ENCODE measurements around the gene CDH7.

Gene CDH7

GRCh38 chr18:65811307-65811706 lies 60.5 kb downstream of the CDH7 start:
- H3K27ac Mint-ChIP-seq: no peak overlapping the region
- no peaks in the 10 kb centered on the region for H3K27me3 Mint-ChIP-seq
- no peaks in the 10 kb centered on the region for H3K4me1 Mint-ChIP-seq
- ATAC-seq (replicated peaks) (no peak), DNase-seq (no peak)
- no peak overlapping the region for H3K4me3 Mint-ChIP-seq
- H3K36me3 Mint-ChIP-seq: no peaks in the 10 kb centered on the region
- no peaks in the 10 kb centered on the region for H3K9me3 Mint-ChIP-seq

GRCh38 chr18:65815506-65815905 lies 64.7 kb downstream of the CDH7 start:
- no peaks in the 10 kb centered on the region for H3K9me3 Mint-ChIP-seq
- no peaks in the 10 kb centered on the region for H3K27me3 Mint-ChIP-seq
- H3K4me3 Mint-ChIP-seq: no peak overlapping the region
- no peaks in the 10 kb centered on the region for H3K4me1 Mint-ChIP-seq
- ATAC-seq (replicated peaks) (no peak), DNase-seq (no peak)
- H3K36me3 Mint-ChIP-seq: no peaks in the 10 kb centered on the region
- no peak overlapping the region for H3K27ac Mint-ChIP-seq

GRCh38 chr18:65817178-65817577 lies 66.4 kb downstream of the CDH7 start:
- no peaks in the 10 kb centered on the region for H3K27me3 Mint-ChIP-seq
- no peaks in the 10 kb centered on the region for H3K9me3 Mint-ChIP-seq
- no peak overlapping the region for H3K27ac Mint-ChIP-seq

GRCh38 chr18:65821911-65822310 lies 71.1 kb downstream of the CDH7 start:
- Mint-ChIP-seq H3K36me3 (no peaks in the 10 kb centered on the region), H3K9me3 (no peaks in the 10 kb centered on the region), H3K27ac (no peak overlapping the region), H3K4me3 (no peak overlapping the region), H3K27me3 (no peaks in the 10 kb centered on the region), H3K4me1 (no peaks in the 10 kb centered on the region)
- ATAC-seq (replicated peaks) (no peak), DNase-seq (no peak)

More at GRCh38 chr18:65817178-65817577, 66.4 kb downstream of the CDH7 start:
- ATAC-seq (replicated peaks) (no peak), DNase-seq (no peak)
- Mint-ChIP-seq H3K4me3 (no peak overlapping the region), H3K36me3 (no peaks in the 10 kb centered on the region), H3K4me1 (no peaks in the 10 kb centered on the region)

- DNase-seq: no peak
- no peaks in the 10 kb centered on the region for H3K4me1 Mint-ChIP-seq
- H3K9me3 Mint-ChIP-seq: no peaks in the 10 kb centered on the region
- no peak overlapping the region for H3K27ac Mint-ChIP-seq
- no peak for ATAC-seq (replicated peaks)
- no peaks in the 10 kb centered on the region for H3K27me3 Mint-ChIP-seq
- H3K4me3 Mint-ChIP-seq: no peak overlapping the region
- no peaks in the 10 kb centered on the region for H3K36me3 Mint-ChIP-seq
Measured at GRCh38 chr18:65822826-65823225, 72.0 kb downstream of the CDH7 start.

- H3K36me3 Mint-ChIP-seq: no peaks in the 10 kb centered on the region
- H3K4me1 Mint-ChIP-seq: no peaks in the 10 kb centered on the region
- H3K4me3 Mint-ChIP-seq: no peak overlapping the region
- DNase-seq (no peak), ATAC-seq (replicated peaks) (no peak)
- H3K27me3 Mint-ChIP-seq: no peaks in the 10 kb centered on the region
- peaks cover 0 to 2% of the 10 kb centered on the region in 2 donors for H3K9me3 Mint-ChIP-seq
- no peak overlapping the region for H3K27ac Mint-ChIP-seq
Measured at GRCh38 chr18:65827444-65827843, 76.6 kb downstream of the CDH7 start.

GRCh38 chr18:65835881-65836280 lies 85.1 kb downstream of the CDH7 start:
- Mint-ChIP-seq H3K27me3 (no peaks in the 10 kb centered on the region), H3K4me1 (no peaks in the 10 kb centered on the region), H3K27ac (no peak overlapping the region), H3K9me3 (peaks cover 3 to 7% of the 10 kb centered on the region in 2 donors), H3K36me3 (no peaks in the 10 kb centered on the region), H3K4me3 (no peak overlapping the region)
- ATAC-seq (replicated peaks): no peak
- DNase-seq: no peak

GRCh38 chr18:65846107-65846506 lies 95.3 kb downstream of the CDH7 start:
- Mint-ChIP-seq H3K9me3 (no peaks in the 10 kb centered on the region), H3K36me3 (no peaks in the 10 kb centered on the region), H3K27me3 (no peaks in the 10 kb centered on the region), H3K27ac (no peak overlapping the region), H3K4me1 (no peaks in the 10 kb centered on the region), H3K4me3 (no peak overlapping the region)
- ATAC-seq (replicated peaks): no peak
- no peak for DNase-seq

- H3K4me3 Mint-ChIP-seq: no peak overlapping the region
- peaks cover 0 to 3% of the 10 kb centered on the region in 2 donors for H3K9me3 Mint-ChIP-seq
- ATAC-seq (replicated peaks): no peak
- no peaks in the 10 kb centered on the region for H3K27me3 Mint-ChIP-seq
- no peaks in the 10 kb centered on the region for H3K4me1 Mint-ChIP-seq
- no peak for DNase-seq
- no peak overlapping the region for H3K27ac Mint-ChIP-seq
- no peaks in the 10 kb centered on the region for H3K36me3 Mint-ChIP-seq
Measured at GRCh38 chr18:65852273-65852672, 101.5 kb downstream of the CDH7 start.

GRCh38 chr18:65859075-65859474 lies 108.3 kb downstream of the CDH7 start:
- H3K4me1 Mint-ChIP-seq: no peaks in the 10 kb centered on the region
- DNase-seq: no peak
- no peak overlapping the region for H3K4me3 Mint-ChIP-seq
- H3K27ac Mint-ChIP-seq: no peak overlapping the region
- no peaks in the 10 kb centered on the region for H3K36me3 Mint-ChIP-seq
- H3K9me3 Mint-ChIP-seq: peaks cover 0 to 3% of the 10 kb centered on the region in 2 donors
- ATAC-seq (replicated peaks): no peak
- H3K27me3 Mint-ChIP-seq: no peaks in the 10 kb centered on the region

GRCh38 chr18:65869527-65869926 lies 118.7 kb downstream of the CDH7 start:
- Mint-ChIP-seq H3K36me3 (no peaks in the 10 kb centered on the region), H3K27ac (no peak overlapping the region), H3K4me1 (no peaks in the 10 kb centered on the region), H3K27me3 (no peaks in the 10 kb centered on the region), H3K9me3 (peaks cover 2 to 4% of the 10 kb centered on the region in 2 donors), H3K4me3 (no peak overlapping the region)
- DNase-seq (no peak), ATAC-seq (replicated peaks) (no peak)

- no peak for DNase-seq
- H3K9me3 Mint-ChIP-seq: peaks cover under 1 to 2% of the 10 kb centered on the region in 2 donors
- H3K36me3 Mint-ChIP-seq: no peaks in the 10 kb centered on the region
Measured at GRCh38 chr18:65876310-65876709, 125.5 kb downstream of the CDH7 start.

GRCh38 chr18:65897292-65897691 lies 146.5 kb downstream of the CDH7 start:
- no peaks in the 10 kb centered on the region for H3K36me3 Mint-ChIP-seq
- no peaks in the 10 kb centered on the region for H3K4me1 Mint-ChIP-seq
- H3K27ac Mint-ChIP-seq: no peak overlapping the region
- ATAC-seq (replicated peaks) (no peak), DNase-seq (no peak)
- H3K4me3 Mint-ChIP-seq: no peak overlapping the region
- no peaks in the 10 kb centered on the region for H3K27me3 Mint-ChIP-seq
- H3K9me3 Mint-ChIP-seq: no peaks in the 10 kb centered on the region

More at GRCh38 chr18:65876310-65876709, 125.5 kb downstream of the CDH7 start:
- H3K27ac Mint-ChIP-seq: no peak overlapping the region
- H3K4me1 Mint-ChIP-seq: no peaks in the 10 kb centered on the region
- no peaks in the 10 kb centered on the region for H3K27me3 Mint-ChIP-seq
- no peak overlapping the region for H3K4me3 Mint-ChIP-seq
- ATAC-seq (replicated peaks): no peak

- no peak overlapping the region for H3K27ac Mint-ChIP-seq
- no peaks in the 10 kb centered on the region for H3K9me3 Mint-ChIP-seq
- no peak for ATAC-seq (replicated peaks)
- no peak for DNase-seq
- H3K36me3 Mint-ChIP-seq: no peaks in the 10 kb centered on the region
- no peaks in the 10 kb centered on the region for H3K4me1 Mint-ChIP-seq
- no peak overlapping the region for H3K4me3 Mint-ChIP-seq
- H3K27me3 Mint-ChIP-seq: no peaks in the 10 kb centered on the region
Measured at GRCh38 chr18:65901522-65901921, 150.7 kb downstream of the CDH7 start.

- DNase-seq (no peak), ATAC-seq (replicated peaks) (no peak)
- H3K4me3 Mint-ChIP-seq: no peak overlapping the region
- H3K4me1 Mint-ChIP-seq: no peaks in the 10 kb centered on the region
- H3K9me3 Mint-ChIP-seq: no peaks in the 10 kb centered on the region
- no peaks in the 10 kb centered on the region for H3K36me3 Mint-ChIP-seq
- H3K27me3 Mint-ChIP-seq: no peaks in the 10 kb centered on the region
- no peak overlapping the region for H3K27ac Mint-ChIP-seq
Measured at GRCh38 chr18:65906621-65907034, 155.8 kb downstream of the CDH7 start.

- Mint-ChIP-seq H3K27ac (no peak overlapping the region), H3K9me3 (no peaks in the 10 kb centered on the region), H3K4me3 (no peak overlapping the region), H3K4me1 (no peaks in the 10 kb centered on the region), H3K36me3 (no peaks in the 10 kb centered on the region), H3K27me3 (no peaks in the 10 kb centered on the region)
- DNase-seq: no peak
- ATAC-seq (replicated peaks): no peak
Measured at GRCh38 chr18:65907281-65907680, 156.5 kb downstream of the CDH7 start.
